Mucosa of rectum (tissue), 2 donors: ENCODE data around the gene RETREG1.

Source experiments
- H3K27ac ChIP-seq, 2 donors: one replicate each; pipeline ENCODE4 v1.7.0; 2013; ENCODE audit warnings: inconsistent platforms in 2 of 2, low read depth in 2 of 2, low read length in 2 of 2
- H3K27me3 ChIP-seq, 2 donors: one replicate each; pipeline ENCODE4 v1.7.0; 2013; ENCODE audit warnings: low read length in 2 of 2; ENCODE audit not compliant: control insufficient read depth in 2 of 2, insufficient read depth in 2 of 2
- H3K36me3 ChIP-seq, 2 donors: one replicate each; pipeline ENCODE4 v1.7.0; 2013; ENCODE audit warnings: low read length in 2 of 2; ENCODE audit not compliant: control insufficient read depth in 2 of 2, insufficient read depth in 2 of 2
- H3K4me1 ChIP-seq, 2 donors: one replicate each; pipeline ENCODE4 v1.7.0; 2013; ENCODE audit warnings: low read length in 2 of 2, mild to moderate bottlenecking in 1 of 2; ENCODE audit not compliant: control insufficient read depth in 2 of 2, insufficient read depth in 2 of 2
- H3K4me3 ChIP-seq, 2 donors: one replicate each; pipeline ENCODE4 v1.7.0; 2013; ENCODE audit warnings: low read length in 2 of 2
- H3K9ac ChIP-seq, 2 donors: one replicate each; pipeline ENCODE4 v1.7.0; 2013; ENCODE audit warnings: low read length in 2 of 2, low read depth in 1 of 2, mild to moderate bottlenecking in 1 of 2
- H3K9me3 ChIP-seq, 2 donors: one replicate each; pipeline ENCODE4 v1.7.0; 2013; ENCODE audit warnings: low read length in 2 of 2; ENCODE audit not compliant: control insufficient read depth in 2 of 2
- donor health status: healthy.
- donor health status: Normal muscosa, but diverticular disease.

The RETREG1 gene

DNA sequence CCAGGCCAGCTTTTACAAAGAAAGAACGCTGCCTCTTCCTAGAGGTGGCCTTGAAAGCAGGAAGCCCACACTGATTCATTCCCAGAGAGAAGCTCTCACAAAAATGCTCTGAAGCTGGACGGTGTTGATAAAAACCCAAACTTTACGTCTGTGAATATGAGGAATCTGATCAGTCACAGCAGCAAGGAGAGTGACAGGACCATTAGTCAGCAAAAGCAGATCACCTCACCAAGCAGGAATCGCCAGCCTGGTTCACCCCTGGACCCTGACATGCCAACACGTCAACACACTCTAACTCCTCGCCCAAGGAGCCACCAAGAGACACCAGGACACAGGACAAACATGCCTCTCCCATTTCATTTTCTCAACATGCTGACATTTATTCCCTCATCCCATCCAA, 80.6 kb downstream of the RETREG1 start:
- Histone ChIP-seq H3K36me3 (no peaks in the 10 kb centered on the region), H3K4me3 (no peak overlapping the region), H3K9ac (no peak overlapping the region), H3K27ac (no peak overlapping the region), H3K27me3 (no peaks in the 10 kb centered on the region), H3K4me1 (peaks cover 6 to 36% of the 10 kb centered on the region in 2 donors), H3K9me3 (no peaks in the 10 kb centered on the region)

GRCh38 chr5:16534280-16534679, 82.5 kb downstream of the RETREG1 start:
- H3K4me1 ChIP-seq: peaks cover 16 to 41% of the 10 kb centered on the region in 2 donors
- no peak overlapping the region for H3K27ac ChIP-seq
- no peak overlapping the region for H3K9ac ChIP-seq

GRCh38 chr5:16531063-16531648, 85.6 kb downstream of the RETREG1 start:
- H3K9ac ChIP-seq: peak overlapping the region in 1 of 2 donors; percentile 55
- H3K9me3 ChIP-seq: no peaks in the 10 kb centered on the region
- no peaks in the 10 kb centered on the region for H3K36me3 ChIP-seq
- peak overlapping the region in 1 of 2 donors; percentile 8 for H3K4me3 ChIP-seq
- no peaks in the 10 kb centered on the region for H3K27me3 ChIP-seq
- H3K27ac ChIP-seq: peak overlapping the region; percentile 82 to 89
- H3K4me1 ChIP-seq: peaks cover 11 to 43% of the 10 kb centered on the region in 2 donors

More at GRCh38 chr5:16534280-16534679, 82.5 kb downstream of the RETREG1 start:
- H3K9me3 ChIP-seq: no peaks in the 10 kb centered on the region
- no peaks in the 10 kb centered on the region for H3K27me3 ChIP-seq
- H3K36me3 ChIP-seq: no peaks in the 10 kb centered on the region
- H3K4me3 ChIP-seq: no peak overlapping the region

DNA sequence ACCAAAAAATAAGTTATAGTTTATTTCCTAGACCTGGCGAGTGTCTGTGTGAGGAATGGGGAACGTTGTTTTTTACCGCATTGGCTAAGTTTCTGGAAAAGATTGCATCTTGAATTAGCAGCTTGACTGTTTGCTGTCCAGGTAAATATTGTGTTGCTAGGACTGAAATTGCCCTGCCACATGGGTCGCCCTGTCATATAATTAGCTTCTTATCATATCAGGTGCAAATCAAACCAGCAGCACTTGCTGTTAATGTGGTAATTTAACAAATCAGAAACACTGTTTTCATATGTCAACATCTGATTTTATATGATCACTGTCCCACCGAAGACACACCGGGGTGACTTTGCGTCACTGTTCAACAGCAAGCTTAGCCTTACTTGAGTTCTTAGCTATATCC, 87.5 kb downstream of the RETREG1 start:
- H3K9ac ChIP-seq: peak overlapping the region in 1 of 2 donors; percentile 16

GRCh38 chr5:16528382-16529110, 88.3 kb downstream of the RETREG1 start:
- Histone ChIP-seq H3K9me3 (no peaks in the 10 kb centered on the region), H3K27ac (peak overlapping the region; percentile 3 to 42), H3K9ac (peak overlapping the region in 1 of 2 donors; percentile 1), H3K36me3 (no peaks in the 10 kb centered on the region), H3K4me3 (no peak overlapping the region), H3K4me1 (peaks cover 12 to 43% of the 10 kb centered on the region in 2 donors), H3K27me3 (no peaks in the 10 kb centered on the region)

More for the DNA sequence above, 87.5 kb downstream of the RETREG1 start:
- no peaks in the 10 kb centered on the region for H3K27me3 ChIP-seq
- H3K4me3 ChIP-seq: no peak overlapping the region
- no peaks in the 10 kb centered on the region for H3K9me3 ChIP-seq
- peaks cover 11 to 43% of the 10 kb centered on the region in 2 donors for H3K4me1 ChIP-seq
- peak overlapping the region; percentile 77 to 89 for H3K27ac ChIP-seq
- H3K36me3 ChIP-seq: no peaks in the 10 kb centered on the region

DNA sequence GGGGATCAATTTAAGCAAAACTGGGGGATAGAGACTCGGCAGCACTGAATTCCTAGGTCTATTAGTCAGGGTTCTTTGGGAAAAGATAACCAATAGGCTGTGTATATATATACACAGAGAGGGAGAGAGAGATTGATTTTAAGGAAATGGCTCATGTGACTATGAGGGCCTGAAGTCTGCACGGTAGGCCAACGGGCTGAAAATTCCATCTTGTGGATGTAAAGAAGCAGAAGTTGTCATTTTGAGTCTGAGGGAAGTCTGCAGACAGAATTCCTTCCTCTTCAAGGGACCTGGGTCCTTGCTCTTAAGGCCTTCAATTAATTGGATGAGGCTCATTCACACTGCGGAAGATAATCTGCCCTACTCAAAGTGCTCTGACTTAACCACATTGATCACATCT, 91.1 kb downstream of the RETREG1 start:
- H3K4me3 ChIP-seq: no peak overlapping the region
- no peak overlapping the region for H3K9ac ChIP-seq
- no peaks in the 10 kb centered on the region for H3K9me3 ChIP-seq
- H3K36me3 ChIP-seq: no peaks in the 10 kb centered on the region
- H3K4me1 ChIP-seq: peaks cover 19 to 42% of the 10 kb centered on the region in 2 donors
- no peak overlapping the region for H3K27ac ChIP-seq
- no peaks in the 10 kb centered on the region for H3K27me3 ChIP-seq

- peaks cover 18 to 41% of the 10 kb centered on the region in 2 donors for H3K4me1 ChIP-seq
These were observed 92.5 kb downstream of the RETREG1 start for GRCh38 chr5:16524286-16524685.

GRCh38 chr5:16521521-16522483, 95.0 kb downstream of the RETREG1 start:
- Histone ChIP-seq H3K9me3 (no peaks in the 10 kb centered on the region), H3K4me3 (peak overlapping the region; percentile 63 to 64), H3K36me3 (no peaks in the 10 kb centered on the region), H3K9ac (peak overlapping the region; percentile 76 to 80), H3K27ac (peak overlapping the region; percentile 98), H3K27me3 (no peaks in the 10 kb centered on the region), H3K4me1 (peaks cover 16 to 30% of the 10 kb centered on the region in 2 donors)

More at GRCh38 chr5:16524286-16524685, 92.5 kb downstream of the RETREG1 start:
- H3K27me3 ChIP-seq: no peaks in the 10 kb centered on the region
- no peaks in the 10 kb centered on the region for H3K9me3 ChIP-seq
- no peaks in the 10 kb centered on the region for H3K36me3 ChIP-seq
- no peak overlapping the region for H3K4me3 ChIP-seq
- H3K27ac ChIP-seq: peak overlapping the region in 1 of 2 donors; percentile 98
- H3K9ac ChIP-seq: no peak overlapping the region

DNA sequence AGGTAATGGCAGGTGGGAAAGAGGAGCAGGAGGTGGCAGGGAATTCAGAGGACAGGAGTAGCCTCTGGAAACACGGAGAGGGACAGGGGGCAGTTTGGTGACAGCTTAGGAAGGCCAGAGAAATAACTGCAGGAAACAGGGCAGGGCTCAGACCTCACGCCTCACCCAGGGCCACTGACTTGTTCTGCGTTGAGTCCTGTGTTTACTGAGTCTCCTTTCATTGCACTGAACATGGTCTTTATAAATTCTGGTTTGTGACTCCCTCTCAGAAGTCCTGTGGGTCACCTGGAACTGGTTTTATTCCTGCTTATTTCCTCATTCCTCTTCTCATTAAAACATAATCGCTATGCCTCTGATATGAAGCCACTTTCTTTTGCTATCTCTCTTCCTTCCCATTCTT, 96.0 kb downstream of the RETREG1 start:
- H3K4me3 ChIP-seq: peak overlapping the region; percentile 53
- H3K27ac ChIP-seq: peak overlapping the region; percentile 98
- H3K9me3 ChIP-seq: no peaks in the 10 kb centered on the region
- peaks cover 16 to 30% of the 10 kb centered on the region in 2 donors for H3K4me1 ChIP-seq
- H3K36me3 ChIP-seq: no peaks in the 10 kb centered on the region
- H3K27me3 ChIP-seq: no peaks in the 10 kb centered on the region
- H3K9ac ChIP-seq: peak overlapping the region; percentile 76 to 80
